ENCODE measurements around the gene FOXRED2.

FOXRED2 gene

GRCh38 chr22:36456464-36456845 is 50.4 kb downstream of the FOXRED2 start:
- no peaks in the 10 kb centered on the region for H3K36me3 ChIP-seq (ENCODE audit: low read length)
- no peak for TF ChIP-seq EZH2phosphoT487 (conservative IDR thresholded peaks at IDR 0.05; ENCODE audit: low read length)
- TF ChIP-seq CTCF (IDR thresholded peaks at IDR 0.05; ENCODE audit: insufficient read depth, low read length, poor library complexity, severe bottlenecking), result no peak
- H3K9me3 ChIP-seq (ENCODE audit: insufficient read depth, low read length), result no peaks in the 10 kb centered on the region
- no peak overlapping the region for H3K27ac ChIP-seq (ENCODE audit: low read depth, low read length)
- no peaks in the 10 kb centered on the region for H3K79me2 ChIP-seq (ENCODE audit: insufficient read depth, low read length)
- H3F3A ChIP-seq (ENCODE audit: insufficient read depth), result peaks cover 37% of the 10 kb centered on the region
- no peaks in the 10 kb centered on the region for H3K27me3 ChIP-seq (ENCODE audit: low read length)
- H4K20me1 ChIP-seq (ENCODE audit: low read depth, low read length), result no peaks in the 10 kb centered on the region
- no peaks in the 10 kb centered on the region for H3K9me2 ChIP-seq (replicated peaks; ENCODE audit: insufficient read depth, low read length)
- no peak overlapping the region for H2AFZ ChIP-seq (ENCODE audit: low read depth, low read length, severe bottlenecking)
- H3K4me3 ChIP-seq (ENCODE audit: insufficient read depth, low read length, poor library complexity, severe bottlenecking), result no peak overlapping the region
- no peak overlapping the region for H3K4me2 ChIP-seq (ENCODE audit: low read depth, low read length, poor library complexity, severe bottlenecking)
- no peak overlapping the region for H3K9ac ChIP-seq (ENCODE audit: low read length)

GRCh38 chr22:36455571-36456463 is 51.0 kb downstream of the FOXRED2 start:
- TF ChIP-seq EZH2phosphoT487 (conservative IDR thresholded peaks at IDR 0.05; ENCODE audit: low read length), result no peak
- no peak for TF ChIP-seq CTCF (IDR thresholded peaks at IDR 0.05; ENCODE audit: insufficient read depth, low read length, poor library complexity, severe bottlenecking)
- H3K79me2 ChIP-seq (ENCODE audit: insufficient read depth, low read length), result no peaks in the 10 kb centered on the region
- no peaks in the 10 kb centered on the region for H3K36me3 ChIP-seq (ENCODE audit: low read length)
- peak overlapping the region; percentile 62 for H3K9ac ChIP-seq (ENCODE audit: low read length)
- H3K27me3 ChIP-seq (ENCODE audit: low read length), result no peaks in the 10 kb centered on the region
- H2AFZ ChIP-seq (ENCODE audit: low read depth, low read length, severe bottlenecking), result peak overlapping the region; percentile 86
- peak overlapping the region; percentile 84 for H3K27ac ChIP-seq (ENCODE audit: low read depth, low read length)
- peak overlapping the region; percentile 72 for H3K4me2 ChIP-seq (ENCODE audit: low read depth, low read length, poor library complexity, severe bottlenecking)
- H3K4me3 ChIP-seq (ENCODE audit: insufficient read depth, low read length, poor library complexity, severe bottlenecking), result peak overlapping the region; percentile 36
- no peaks in the 10 kb centered on the region for H3K9me2 ChIP-seq (replicated peaks; ENCODE audit: insufficient read depth, low read length)
- no peaks in the 10 kb centered on the region for H3K9me3 ChIP-seq (ENCODE audit: insufficient read depth, low read length)
- H3F3A ChIP-seq (ENCODE audit: insufficient read depth), result peaks cover 44% of the 10 kb centered on the region
- no peaks in the 10 kb centered on the region for H4K20me1 ChIP-seq (ENCODE audit: low read depth, low read length)

- H3F3A ChIP-seq (ENCODE audit: insufficient read depth), result peaks cover 44% of the 10 kb centered on the region
- TF ChIP-seq EZH2phosphoT487 (conservative IDR thresholded peaks at IDR 0.05; ENCODE audit: low read length), result no peak
- no peak for TF ChIP-seq CTCF (IDR thresholded peaks at IDR 0.05; ENCODE audit: insufficient read depth, low read length, poor library complexity, severe bottlenecking)
- peak overlapping the region; percentile 72 for H3K4me2 ChIP-seq (ENCODE audit: low read depth, low read length, poor library complexity, severe bottlenecking)
- no peaks in the 10 kb centered on the region for H3K36me3 ChIP-seq (ENCODE audit: low read length)
- H3K9me3 ChIP-seq (ENCODE audit: insufficient read depth, low read length), result no peaks in the 10 kb centered on the region
- no peaks in the 10 kb centered on the region for H4K20me1 ChIP-seq (ENCODE audit: low read depth, low read length)
- no peaks in the 10 kb centered on the region for H3K27me3 ChIP-seq (ENCODE audit: low read length)
- H3K4me3 ChIP-seq (ENCODE audit: insufficient read depth, low read length, poor library complexity, severe bottlenecking), result peak overlapping the region; percentile 48
- peak overlapping the region; percentile 62 for H3K9ac ChIP-seq (ENCODE audit: low read length)
- H3K9me2 ChIP-seq (replicated peaks; ENCODE audit: insufficient read depth, low read length), result no peaks in the 10 kb centered on the region
- H2AFZ ChIP-seq (ENCODE audit: low read depth, low read length, severe bottlenecking), result peak overlapping the region; percentile 86
- H3K27ac ChIP-seq (ENCODE audit: low read depth, low read length), result peak overlapping the region; percentile 84
- no peaks in the 10 kb centered on the region for H3K79me2 ChIP-seq (ENCODE audit: insufficient read depth, low read length)
Observed at GRCh38 chr22:36454916-36455570, 51.8 kb downstream of the FOXRED2 start.

All from SU-DHL-6 (cell line).